Heart left ventricle (tissue), 16 donors: ENCODE measurements around the gene MICAL1. TPM values are rescaled to one million over a fixed set of nuclear protein-coding genes. Genes with fewer than 3 reads are reported as not detected.

Source experiments
- ATAC-seq, 4 donors: fragments of 200-7000 bp; cut with Tn5 transposase; one replicate each; pipeline ENCODE4 v1.9.1; 2020 to 2022; ENCODE audit warnings: moderate library complexity in 4 of 4, mild to moderate bottlenecking in 3 of 4, moderate number of reproducible peaks in 1 of 4
- DNase-seq, 5 donors: peaks; one replicate each; pipeline ENCODE4 v3.0.0-alpha.2; 2020
- H3K27ac ChIP-seq, 12 donors: fragments of 200-600 bp; sonication (generic) in 4 of 12; one replicate each; pipeline versions ENCODE4 v1.5.0 to v1.8.0; 2016 to 2022; ENCODE audit warnings: mild to moderate bottlenecking in 2 of 12
- H3K27me3 ChIP-seq, 9 donors: fragments of 200-600 bp; sonication (generic) in 2 of 9; one replicate each; pipeline versions ENCODE4 v1.5.1 to v1.8.0; 2016 to 2022; ENCODE audit warnings: mild to moderate bottlenecking in 3 of 9
- H3K36me3 ChIP-seq, 9 donors: fragments of 200-600 bp; sonication (generic) in 2 of 9; one replicate each; pipeline versions ENCODE4 v1.5.0 to v1.8.0; 2018 to 2022; ENCODE audit warnings: mild to moderate bottlenecking in 2 of 9
- H3K4me1 ChIP-seq, 12 donors: fragments of 200-600 bp; sonication (generic) in 4 of 12; one replicate each; pipeline versions ENCODE4 v1.5.0 to v1.8.0; 2016 to 2022; ENCODE audit warnings: mild to moderate bottlenecking in 3 of 12
- H3K4me3 ChIP-seq, 12 donors: fragments of 200-600 bp; sonication (generic) in 4 of 12; one replicate each; pipeline versions ENCODE4 v1.5.0 to v1.8.0; 2017 to 2022; ENCODE audit warnings: mild to moderate bottlenecking in 9 of 12, moderate library complexity in 4 of 12
- H3K9me3 ChIP-seq, 12 donors: fragments of 200-600 bp; sonication (generic) in 4 of 12; one replicate each; pipeline versions ENCODE4 v1.5.0 to v1.8.0; 2016 to 2022; ENCODE audit warnings: mild to moderate bottlenecking in 1 of 12
- POLR2A ChIP-seq, 2 donors: fragments of 450-650 bp; IDR thresholded peaks; one replicate each; pipeline ENCODE4 v1.6.1; 2017; ENCODE audit warnings: antibody characterized with exemption in 2 of 2, mild to moderate bottlenecking in 2 of 2, moderate library complexity in 2 of 2
- WGBS, 4 donors: extraction: QIAGEN DNeasy Blood & Tissue Kit in 2 of 4; methylation state at CpG; one replicate each; pipeline versions ENCODE4 v1.1.5 to v1.1.7; 2013 to 2018; 5-methylcytosine and 5-hydroxymethylcytosine counted together
- intact Hi-C, 10 donors: fragments of 100-400 bp; cut with DNase I; formaldehyde crosslinking; loops; one replicate each; pipeline versions ENCODE4 v1.11.1 to v1.14.2; 2022
- polyA plus RNA-seq, 2 donors: library from polyadenylated mRNA; stranded (reverse); fragments of 200-250 nt; gene quantifications; one replicate each; pipeline ENCODE4 v1.2.3, GENCODE V29; 2013
- total RNA-seq, 9 donors: library from RNA; depleted of rRNA in 2 of 9; stranded (reverse); fragments of >200 nt in 2 of 9; fragmentation: NEBNext Ultra II Directional in 3 of 9; extraction: Animal tissue kit (Norgen Biotek cat#: 25700) in 3 of 9; gene quantifications; one replicate each; pipeline versions ENCODE4 v1.1.0 to v1.2.4, GENCODE V29; 2016 to 2023
- TF ChIP-seq, protein P1 (sequence below), 12 donors: fragments of 200-600 bp; sonication (generic) in 4 of 12; IDR thresholded peaks; one replicate each; pipeline versions ENCODE4 v1.5.0 to v1.8.0; 2018 to 2022; ENCODE audit warnings: antibody characterized with exemption in 12 of 12, mild to moderate bottlenecking in 5 of 12
- donor health status: ischemic (EF 13 %, LVEDD 7.1; RV severe dilation, severe dysfunction).
- donor health status: healthy with polysubstance abuse.
- donor health status: DM: no; HTN: yes; CAD: no.
- donor health status: DM: no; HTN: no; CAD: no.
- donor health status: ischemic (EF 25% LVEDD 6.9; RV normal size, moderate dysfunction).
- donor health status: ischemic (EF 25% LVEDD 5.7; RV mildly dilated, moderate dysfunction).
- donor health status: healthy.
- donor health status: DM: yes; HTN: yes; CAD: no.
- donor health status: ischemic (EF 35%, LVEDD 5.7; RV mildly dilated, moderate dysfunction).
- donor health status: nonischemic (EF 11% LVEDD 7.7; RV severe dilation, severe dysfunction).
- donor health status: DM: yes; HTN: yes; CAD: no.
- donor health status: PGD.
- donor health status: ischemic (EF 29% LVEDD 5.4; RV normal size, mild dysfunction).
- donor health status: nonischemic (EF 23%, LVEDD 6.1; RV moderate dilation, normal function).

Gene MICAL1
- total and polyA plus RNA-seq, 11 donors = 4.5 to 21.9 (median 6.4) TPM

DNA sequence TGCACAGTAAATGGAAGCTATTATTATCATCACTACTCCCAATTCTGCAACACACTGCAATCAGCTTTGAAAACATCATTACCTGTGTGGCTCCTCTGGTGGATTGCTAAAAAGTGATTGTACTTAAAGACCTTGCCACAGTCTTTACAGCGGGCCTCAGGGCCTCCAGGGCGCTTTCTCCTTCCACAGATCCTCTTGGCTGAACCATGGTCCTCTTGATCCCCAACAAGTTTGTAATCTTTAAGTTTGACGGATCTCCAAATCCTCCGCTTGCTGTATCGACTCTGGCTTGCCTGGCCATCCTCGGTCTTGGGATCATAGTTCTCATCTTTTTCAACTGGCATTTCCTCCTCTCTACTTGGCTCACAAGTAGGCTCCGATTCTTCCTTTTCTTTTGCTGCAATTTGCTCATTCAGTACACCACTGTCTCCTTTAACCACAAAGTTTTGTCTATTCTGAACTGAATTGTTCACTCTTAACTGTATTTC is 25.5 kb upstream of the MICAL1 start:
- TF ChIP-seq, protein P1, sequence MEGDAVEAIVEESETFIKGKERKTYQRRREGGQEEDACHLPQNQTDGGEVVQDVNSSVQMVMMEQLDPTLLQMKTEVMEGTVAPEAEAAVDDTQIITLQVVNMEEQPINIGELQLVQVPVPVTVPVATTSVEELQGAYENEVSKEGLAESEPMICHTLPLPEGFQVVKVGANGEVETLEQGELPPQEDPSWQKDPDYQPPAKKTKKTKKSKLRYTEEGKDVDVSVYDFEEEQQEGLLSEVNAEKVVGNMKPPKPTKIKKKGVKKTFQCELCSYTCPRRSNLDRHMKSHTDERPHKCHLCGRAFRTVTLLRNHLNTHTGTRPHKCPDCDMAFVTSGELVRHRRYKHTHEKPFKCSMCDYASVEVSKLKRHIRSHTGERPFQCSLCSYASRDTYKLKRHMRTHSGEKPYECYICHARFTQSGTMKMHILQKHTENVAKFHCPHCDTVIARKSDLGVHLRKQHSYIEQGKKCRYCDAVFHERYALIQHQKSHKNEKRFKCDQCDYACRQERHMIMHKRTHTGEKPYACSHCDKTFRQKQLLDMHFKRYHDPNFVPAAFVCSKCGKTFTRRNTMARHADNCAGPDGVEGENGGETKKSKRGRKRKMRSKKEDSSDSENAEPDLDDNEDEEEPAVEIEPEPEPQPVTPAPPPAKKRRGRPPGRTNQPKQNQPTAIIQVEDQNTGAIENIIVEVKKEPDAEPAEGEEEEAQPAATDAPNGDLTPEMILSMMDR (IDR thresholded peaks at IDR 0.05) = no peak
- no peak for TF ChIP-seq POLR2A (IDR thresholded peaks at IDR 0.05)
- Histone ChIP-seq H3K27ac (no peak overlapping the region), H3K4me3 (peak overlapping the region in 3 of 12 donors; percentile 27 to 100 (median 99)), H3K36me3 (peaks cover 0 to 53% (median 35%) of the 10 kb centered on the region in 9 donors), H3K4me1 (peaks cover 0 to 64% (median 39%) of the 10 kb centered on the region in 12 donors), H3K9me3 (no peaks in the 10 kb centered on the region), H3K27me3 (no peaks in the 10 kb centered on the region)
- intact Hi-C loops = loop anchor here in 3 of 10 donors (5.0 to 10.0 kb wide), 3 partner anchors 39 to 211 kb away; partner anchors contain the start of genes AK9 (in 1 of the 3), CD164 (in 1 of the 3), FIG4 (in 1 of the 3) and PPIL6 (in 1 of the 3)
- WGBS, 4 donors = 94 to 97% (median 97%) methylated on average over 7 of the region's 7 CpGs
- no peak for DNase-seq
- ATAC-seq = no peak

DNA sequence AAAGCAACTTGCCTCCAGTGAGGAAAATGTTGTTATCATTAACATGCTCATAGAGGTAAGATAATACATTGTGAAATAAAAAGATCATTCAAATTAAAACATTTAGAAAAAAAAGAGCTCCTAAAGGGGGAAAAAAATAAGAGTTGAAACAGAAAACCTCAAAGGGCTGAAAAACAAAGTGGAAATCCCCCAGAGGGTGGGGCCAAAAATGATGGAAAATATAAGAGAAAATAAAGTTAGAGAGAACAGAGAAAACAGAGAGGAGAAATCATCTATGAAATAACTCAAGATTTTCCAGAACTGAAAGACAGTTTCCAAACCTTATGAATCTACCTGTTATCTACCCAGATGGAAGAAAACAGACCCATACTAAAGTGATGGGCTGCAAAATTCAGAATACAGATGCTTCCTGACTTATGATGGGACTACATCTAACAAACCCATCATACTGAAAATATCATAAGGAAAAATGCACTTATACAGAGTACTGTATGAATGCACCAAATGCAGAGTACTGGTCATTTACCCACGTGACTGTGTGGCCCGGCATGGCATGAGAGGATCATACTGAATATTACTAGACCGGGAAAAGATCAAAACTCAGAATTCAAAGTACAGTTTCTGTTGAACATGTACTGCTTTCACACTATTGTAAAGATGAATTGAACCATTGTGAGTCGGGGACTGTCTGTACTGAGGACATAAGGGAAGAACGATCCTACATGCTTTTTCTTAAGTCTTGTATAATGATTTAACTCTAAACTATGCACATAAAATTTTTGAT is 23.5 kb upstream of the MICAL1 start:
- no peak overlapping the region for H3K27ac ChIP-seq
- DNase-seq (no peak), ATAC-seq (no peak)
- H3K36me3 ChIP-seq = peaks cover 0 to 73% (median 55%) of the 10 kb centered on the region in 9 donors
- H3K9me3 ChIP-seq = no peaks in the 10 kb centered on the region
- intact Hi-C loops = loop anchor here in 1 of 10 donors (2.0 kb wide), 1 partner anchor 24 kb away; the partner anchor contains the start of gene MICAL1
- peaks cover 0 to 64% (median 39%) of the 10 kb centered on the region in 12 donors for H3K4me1 ChIP-seq
- 91 to 95% (median 93%) methylated on average over 5 of the region's 5 CpGs for WGBS, 4 donors
- TF ChIP-seq, protein P1 (IDR thresholded peaks at IDR 0.05) = no peak
- TF ChIP-seq POLR2A (IDR thresholded peaks at IDR 0.05) = no peak
- H3K4me3 ChIP-seq = peak overlapping the region in 2 of 12 donors; percentile 21 to 27
- H3K27me3 ChIP-seq = no peaks in the 10 kb centered on the region

DNA sequence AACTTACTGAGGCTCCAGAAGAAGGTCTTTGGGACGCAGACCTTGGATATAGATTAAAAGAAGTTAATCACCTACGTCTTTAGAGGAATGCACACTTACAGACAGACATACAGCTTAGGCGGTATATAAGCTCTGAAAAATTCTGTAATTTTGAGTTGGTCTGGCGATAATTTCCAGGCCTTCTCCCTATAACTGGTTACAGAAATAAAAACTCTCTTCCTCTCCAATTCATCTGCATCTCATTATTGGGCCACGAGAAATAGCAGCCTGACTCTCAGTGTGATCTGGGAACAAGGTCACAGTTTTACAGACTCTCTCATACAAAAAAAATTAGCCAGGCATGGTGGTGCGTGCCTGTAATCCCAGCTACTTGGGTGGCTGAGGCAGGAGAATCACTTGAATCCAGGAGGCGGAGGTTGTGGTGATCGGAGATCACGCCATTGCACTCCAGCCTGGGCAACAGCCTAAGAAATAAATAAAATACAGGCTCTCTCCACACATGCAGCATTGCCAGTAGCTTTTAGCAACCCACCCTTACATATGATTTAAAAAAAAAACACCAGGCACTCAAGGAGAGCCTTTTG is 22.7 kb upstream of the MICAL1 start:
- ATAC-seq = no peak

More for the DNA sequence above, 22.7 kb upstream of the MICAL1 start:
- H3K4me3 ChIP-seq = peak overlapping the region in 1 of 12 donors; percentile 27
- DNase-seq = no peak
- no peaks in the 10 kb centered on the region for H3K27me3 ChIP-seq
- peaks cover 0 to 80% (median 63%) of the 10 kb centered on the region in 9 donors for H3K36me3 ChIP-seq
- TF ChIP-seq, protein P1 (IDR thresholded peaks at IDR 0.05) = no peak
- no peak for TF ChIP-seq POLR2A (IDR thresholded peaks at IDR 0.05)
- H3K4me1 ChIP-seq = peaks cover 0 to 64% (median 37%) of the 10 kb centered on the region in 12 donors
- intact Hi-C loops = loop anchor here in 1 of 10 donors (2.0 kb wide), 1 partner anchor 24 kb away; the partner anchor contains the start of gene MICAL1
- no peak overlapping the region for H3K27ac ChIP-seq
- 88 to 96% (median 91%) methylated on average over 9 of the region's 9 CpGs for WGBS, 4 donors
- no peaks in the 10 kb centered on the region for H3K9me3 ChIP-seq
